Epidermal melanocyte (primary cell): ENCODE results near the gene DENND2D.

ENCODE experiments used
- DNase-seq: peaks from one replicate; pipeline ENCODE4 v3.0.0; 2011; ENCODE audit warnings: low spot score; ENCODE audit not compliant: insufficient read length

Gene DENND2D

GRCh38 chr1:111139956-111140679, 60.3 kb downstream of the DENND2D start, which contains the start of the genes CEPT1 and DRAM2:
Gene CEPT1, plus strand, starts transcription at chr1:111140223. Its CDS starts 7,492 bp downstream, at chr1:111147715.
Gene DRAM2, minus strand, starts transcription at chr1:111140093. Its CDS starts 8,539 bp downstream, at chr1:111131554.
- DNase-seq = peak; percentile 80

- peak; percentile 22 for DNase-seq
Measured at GRCh38 chr1:111139324-111139955, 61.0 kb downstream of the DENND2D start.
